ENCODE measurements around the gene ARIH1.
A peak's percentile ranks its signal among the peaks of the same experiment; 100 is the strongest.
"Not testable (repeated sequence)": the region's sequence is repeated elsewhere in the genome, so short reads cannot be mapped to it uniquely, and the experiment has no call there.

Gene ARIH1

GRCh38 chr15:72473614-72474465 is at the start of gene ARIH1:
TSS of gene ARIH1 (plus strand) at chr15:72474330. CDS start at chr15:72474640, 310 bp downstream.
- peak; percentile 97 for DNase-seq

- no peak for DNase-seq
Measured at GRCh38 chr15:72426753-72427152, 47.4 kb upstream of the ARIH1 start.

GRCh38 chr15:72437650-72438316 is 36.3 kb upstream of the ARIH1 start:
- no peak for DNase-seq

GRCh38 chr15:72442848-72443247 is 31.3 kb upstream of the ARIH1 start:
- not testable (repeated sequence) for DNase-seq

GRCh38 chr15:72445426-72445825 is 28.7 kb upstream of the ARIH1 start:
- no peak for DNase-seq

- no peak for DNase-seq
Measured at GRCh38 chr15:72450805-72451204, 23.3 kb upstream of the ARIH1 start.

GRCh38 chr15:72451224-72451623 is 22.9 kb upstream of the ARIH1 start:
- no peak for DNase-seq

- DNase-seq: no peak
Measured at GRCh38 chr15:72456684-72457083, 17.4 kb upstream of the ARIH1 start.

GRCh38 chr15:72460402-72460801 is 13.7 kb upstream of the ARIH1 start:
- DNase-seq: no peak

GRCh38 chr15:72463702-72464101 is 10.4 kb upstream of the ARIH1 start:
- DNase-seq: no peak

- no peak for DNase-seq
Measured at GRCh38 chr15:72464251-72464650, 9.9 kb upstream of the ARIH1 start.

GRCh38 chr15:72468103-72468502 is 6.0 kb upstream of the ARIH1 start:
- DNase-seq: no peak

GRCh38 chr15:72472992-72473610 is 1.0 kb upstream of the ARIH1 start:
- no peak for DNase-seq

GRCh38 chr15:72474466-72474911 is 359 bp downstream of the ARIH1 start:
- no peak for DNase-seq

GRCh38 chr15:72474912-72475628 is 940 bp downstream of the ARIH1 start:
- peak; percentile 82 for DNase-seq

- no peak for DNase-seq
Measured at GRCh38 chr15:72475674-72476073, 1.5 kb downstream of the ARIH1 start.

GRCh38 chr15:72476330-72476729 is 2.2 kb downstream of the ARIH1 start:
- not testable (repeated sequence) for DNase-seq

GRCh38 chr15:72481015-72481659 is 7.0 kb downstream of the ARIH1 start:
- no peak for DNase-seq

GRCh38 chr15:72482275-72482674 is 8.1 kb downstream of the ARIH1 start:
- DNase-seq: no peak

GRCh38 chr15:72483279-72483678 is 9.1 kb downstream of the ARIH1 start:
- no peak for DNase-seq

GRCh38 chr15:72486144-72486543 is 12.0 kb downstream of the ARIH1 start:
- DNase-seq: no peak

GRCh38 chr15:72487070-72487797 is 13.1 kb downstream of the ARIH1 start:
- DNase-seq: no peak
